AG10803 (cell line): ENCODE data around the gene ABHD16A.

Source experiments
- DNase-seq: peaks from one replicate; pipeline ENCODE4 v3.0.0; 2010; ENCODE audit warnings: low read depth
- H3K4me3 ChIP-seq: 2 replicates; pipeline ENCODE4 v1.5.1; 2011; ENCODE audit warnings: mild to moderate bottlenecking, low read length, control low read depth
- CTCF ChIP-seq: conservative IDR thresholded peaks from 2 replicates; pipeline ENCODE4 v1.5.1; 2011; ENCODE audit warnings: mild to moderate bottlenecking, low read length, control low read depth, inconsistent platforms

ABHD16A gene

GRCh38 chr6:31676322-31676903 is 26.7 kb downstream of the ABHD16A start:
- TF ChIP-seq CTCF: no peak
- no peak for DNase-seq
- H3K4me3 ChIP-seq: no peak overlapping the region

DNA sequence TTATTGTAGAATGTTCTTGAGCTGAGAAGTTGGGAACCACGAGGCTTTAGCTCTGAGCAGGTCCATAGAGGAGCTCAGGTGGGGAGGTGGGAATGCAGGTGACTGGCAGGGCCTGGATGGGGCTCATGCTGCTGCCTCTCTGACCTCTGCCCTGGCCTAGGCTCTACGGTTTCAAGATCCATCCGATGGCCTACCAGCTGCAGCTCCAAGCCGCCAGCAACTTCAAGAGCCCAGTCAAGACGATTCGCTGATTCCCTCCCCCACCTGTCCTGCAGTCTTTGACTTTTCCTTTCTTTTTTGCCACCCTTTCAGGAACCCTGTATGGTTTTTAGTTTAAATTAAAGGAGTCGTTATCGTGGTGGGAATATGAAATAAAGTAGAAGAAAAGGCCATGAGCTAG is 33.4 kb downstream of the ABHD16A start, which contains the start of gene LY6G5B:
TSS of gene LY6G5B (plus strand) at position 301 of the 400 bp plus-strand sequence. CDS start 975 bp downstream, outside the sequence.
- TF ChIP-seq CTCF: no peak
- no peak within 1 kb of the TSS for H3K4me3 ChIP-seq
- no peak for DNase-seq

DNA sequence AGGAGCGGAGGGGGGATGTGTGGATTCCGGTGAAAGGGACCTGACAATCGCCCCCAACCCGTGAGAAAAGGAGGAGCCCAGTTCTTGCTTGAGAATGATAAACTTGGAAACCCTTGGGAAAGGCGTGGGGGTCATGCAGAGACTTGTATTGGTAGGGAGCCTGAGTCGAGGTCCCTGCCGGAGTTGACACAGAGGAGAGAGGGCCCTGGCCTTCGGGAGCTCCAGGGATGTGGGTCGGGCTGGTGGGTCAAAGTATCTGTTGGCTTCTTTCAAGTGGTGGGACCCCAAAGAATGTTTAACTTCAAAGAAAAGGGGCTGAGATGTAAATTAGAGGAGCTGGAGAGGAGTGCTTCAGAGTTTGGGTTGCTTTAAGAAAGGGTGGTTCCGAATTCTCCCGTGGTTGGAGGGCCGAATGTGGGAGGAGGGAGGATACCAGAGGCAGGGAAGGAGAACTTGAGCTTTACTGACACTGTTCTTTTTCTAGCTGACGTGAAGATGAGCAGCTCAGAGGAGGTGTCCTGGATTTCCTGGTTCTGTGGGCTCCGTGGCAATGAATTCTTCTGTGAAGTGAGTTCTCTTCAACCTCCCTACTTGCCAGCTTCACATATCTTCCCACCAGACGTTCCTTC is 36.7 kb downstream of the ABHD16A start:
- no peak for TF ChIP-seq CTCF
- peak overlapping the region; percentile 98 for H3K4me3 ChIP-seq
- DNase-seq: no peak

GRCh38 chr6:31665501-31666336 is 37.4 kb downstream of the ABHD16A start, which contains the start of gene CSNK2B:
Gene CSNK2B (plus strand): TSS chr6:31666080. CDS start chr6:31666832, 752 bp downstream.
- peak within 1 kb of the TSS; percentile 98 for H3K4me3 ChIP-seq
- TF ChIP-seq CTCF: no peak; the same call in 1 of the 2 replicates
- DNase-seq: peak; percentile 96

GRCh38 chr6:31664790-31665500 is 38.2 kb downstream of the ABHD16A start, which contains the start of gene GPANK1:
Gene GPANK1 (minus strand): TSS chr6:31664997. CDS start chr6:31664478, 519 bp downstream.
- peak within 1 kb of the TSS; percentile 98 for H3K4me3 ChIP-seq
- DNase-seq: peak; percentile 95
- TF ChIP-seq CTCF: no peak

DNA sequence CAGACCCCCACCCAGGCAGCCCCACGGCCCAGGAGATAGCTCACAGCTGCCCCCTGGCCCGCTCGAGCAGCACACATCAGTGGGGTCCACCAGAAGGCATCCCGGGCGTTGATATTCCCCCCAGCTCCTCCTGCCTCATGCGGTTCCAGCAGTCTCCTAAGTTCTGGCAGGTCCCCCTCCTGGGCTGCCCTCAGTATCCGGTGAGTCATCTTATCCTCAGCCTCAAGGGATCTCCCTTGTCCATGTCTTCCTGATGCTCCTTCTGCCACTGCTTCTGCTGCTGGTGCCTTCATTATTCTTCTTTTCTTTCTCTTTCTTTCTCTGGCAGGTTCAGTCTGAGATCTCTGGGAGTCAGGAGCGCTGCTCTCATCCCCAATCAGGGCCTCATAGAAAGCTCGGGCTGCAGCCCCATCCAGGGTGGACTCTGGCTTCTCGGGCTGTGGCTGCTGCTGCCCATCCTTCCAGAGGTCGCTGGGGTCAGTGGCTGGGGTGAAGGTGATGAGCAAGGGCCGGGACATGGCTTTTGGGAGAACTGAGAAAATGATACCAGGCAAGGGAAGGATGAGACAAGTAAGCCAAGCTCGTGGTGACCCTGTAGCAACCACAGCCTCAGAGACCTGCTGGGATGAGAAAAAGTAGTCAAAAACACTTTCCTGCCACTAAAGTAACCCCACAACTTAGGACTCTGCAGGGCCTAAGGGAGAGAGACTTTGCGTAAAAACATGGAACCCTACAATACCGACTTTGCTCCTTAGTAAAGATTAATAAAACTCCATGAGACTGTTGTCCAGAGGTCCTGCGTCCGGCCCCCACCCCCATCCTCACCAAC is 38.9 kb downstream of the ABHD16A start:
- H3K4me3 ChIP-seq: peak overlapping the region; percentile 98
- DNase-seq: peak; percentile 80
- no peak for TF ChIP-seq CTCF
